Memory B cell (primary cell): Measurements from ENCODE around the gene EP400.

Experiments
- ATAC-seq: fragments of 150-1000 bp; cut with Tn5 transposase; 2 replicates; pipeline ENCODE4 v1.10.0; 2021; ENCODE audit warnings: low read depth, mild to moderate bottlenecking, moderate library complexity
- DNase-seq, 2 donors: peaks; one replicate each; pipeline ENCODE4 v3.0.0; 2022; ENCODE audit warnings: low spot score in 2 of 2
- H3K27ac Mint-ChIP-seq: one replicate; pipeline ENCODE4 v1.8.0; 2022; ENCODE audit warnings: mild to moderate bottlenecking, moderate library complexity, mixed read lengths
- H3K27me3 Mint-ChIP-seq: one replicate; pipeline ENCODE4 v1.8.0; 2022; ENCODE audit warnings: mixed read lengths
- H3K36me3 Mint-ChIP-seq: one replicate; pipeline ENCODE4 v1.8.0; 2022; ENCODE audit warnings: mild to moderate bottlenecking, mixed read lengths
- H3K4me1 Mint-ChIP-seq: one replicate; pipeline ENCODE4 v1.8.0; 2022; ENCODE audit warnings: mixed read lengths
- H3K4me3 Mint-ChIP-seq: one replicate; pipeline ENCODE4 v1.8.0; 2022; ENCODE audit warnings: mild to moderate bottlenecking, moderate library complexity, mixed read lengths
- H3K9me3 Mint-ChIP-seq: one replicate; pipeline ENCODE4 v1.8.0; 2022; ENCODE audit warnings: mixed read lengths

EP400 gene

GRCh38 chr12:131990066-131990979 lies 40.6 kb downstream of the EP400 start:
- no peak overlapping the region for H3K27ac Mint-ChIP-seq
- ATAC-seq (no peak), DNase-seq (no peak)
- H3K4me3 Mint-ChIP-seq: no peak overlapping the region
- no peaks in the 10 kb centered on the region for H3K9me3 Mint-ChIP-seq
- H3K27me3 Mint-ChIP-seq: no peaks in the 10 kb centered on the region
- no peaks in the 10 kb centered on the region for H3K4me1 Mint-ChIP-seq
- H3K36me3 Mint-ChIP-seq: peaks cover 58% of the 10 kb centered on the region

- H3K27me3 Mint-ChIP-seq: no peaks in the 10 kb centered on the region
- H3K9me3 Mint-ChIP-seq: no peaks in the 10 kb centered on the region
- H3K4me3 Mint-ChIP-seq: no peak overlapping the region
- peaks cover 58% of the 10 kb centered on the region for H3K36me3 Mint-ChIP-seq
- ATAC-seq: no peak
- no peak overlapping the region for H3K27ac Mint-ChIP-seq
- no peaks in the 10 kb centered on the region for H3K4me1 Mint-ChIP-seq
- no peak for DNase-seq
These were observed 41.2 kb downstream of the EP400 start for GRCh38 chr12:131990980-131991305.

GRCh38 chr12:131991816-131992430 lies 42.2 kb downstream of the EP400 start:
- H3K27ac Mint-ChIP-seq: no peak overlapping the region
- ATAC-seq (no peak), DNase-seq (no peak)
- H3K27me3 Mint-ChIP-seq: no peaks in the 10 kb centered on the region
- H3K4me1 Mint-ChIP-seq: no peaks in the 10 kb centered on the region
- no peak overlapping the region for H3K4me3 Mint-ChIP-seq
- peaks cover 58% of the 10 kb centered on the region for H3K36me3 Mint-ChIP-seq
- no peaks in the 10 kb centered on the region for H3K9me3 Mint-ChIP-seq

GRCh38 chr12:131994589-131994988 lies 44.8 kb downstream of the EP400 start:
- Mint-ChIP-seq H3K4me1 (no peaks in the 10 kb centered on the region), H3K4me3 (no peak overlapping the region), H3K27ac (no peak overlapping the region), H3K9me3 (no peaks in the 10 kb centered on the region), H3K27me3 (no peaks in the 10 kb centered on the region), H3K36me3 (peaks cover 47% of the 10 kb centered on the region)
- no peak for ATAC-seq
- DNase-seq: no peak

- no peak for ATAC-seq
- Mint-ChIP-seq H3K9me3 (no peaks in the 10 kb centered on the region), H3K36me3 (peaks cover 12% of the 10 kb centered on the region), H3K27ac (no peak overlapping the region), H3K27me3 (no peaks in the 10 kb centered on the region), H3K4me1 (peaks cover 3% of the 10 kb centered on the region), H3K4me3 (no peak overlapping the region)
- DNase-seq: no peak
These were observed 50.6 kb downstream of the EP400 start for GRCh38 chr12:132000286-132000872.

- Mint-ChIP-seq H3K4me3 (no peak overlapping the region), H3K9me3 (no peaks in the 10 kb centered on the region), H3K27me3 (no peaks in the 10 kb centered on the region), H3K27ac (no peak overlapping the region), H3K4me1 (peaks cover 6% of the 10 kb centered on the region), H3K36me3 (peaks cover 17% of the 10 kb centered on the region)
- DNase-seq (no peak), ATAC-seq (no peak)
These were observed 54.1 kb downstream of the EP400 start for GRCh38 chr12:132003846-132004245.

- no peaks in the 10 kb centered on the region for H3K27me3 Mint-ChIP-seq
- H3K27ac Mint-ChIP-seq: no peak overlapping the region
- H3K4me3 Mint-ChIP-seq: no peak overlapping the region
- peaks cover 15% of the 10 kb centered on the region for H3K36me3 Mint-ChIP-seq
- no peaks in the 10 kb centered on the region for H3K9me3 Mint-ChIP-seq
- no peak for ATAC-seq
- DNase-seq: no peak
- H3K4me1 Mint-ChIP-seq: peaks cover 6% of the 10 kb centered on the region
These were observed 55.2 kb downstream of the EP400 start for GRCh38 chr12:132004946-132005345.

GRCh38 chr12:132006056-132006680 lies 56.4 kb downstream of the EP400 start:
- peaks cover 6% of the 10 kb centered on the region for H3K4me1 Mint-ChIP-seq
- H3K27ac Mint-ChIP-seq: no peak overlapping the region
- DNase-seq (no peak), ATAC-seq (no peak)
- H3K4me3 Mint-ChIP-seq: no peak overlapping the region
- H3K36me3 Mint-ChIP-seq: peaks cover 14% of the 10 kb centered on the region
- H3K9me3 Mint-ChIP-seq: no peaks in the 10 kb centered on the region
- no peaks in the 10 kb centered on the region for H3K27me3 Mint-ChIP-seq

- DNase-seq (no peak), ATAC-seq (no peak)
- no peak overlapping the region for H3K4me3 Mint-ChIP-seq
- H3K27ac Mint-ChIP-seq: no peak overlapping the region
- no peaks in the 10 kb centered on the region for H3K27me3 Mint-ChIP-seq
- peaks cover 18% of the 10 kb centered on the region for H3K36me3 Mint-ChIP-seq
- H3K9me3 Mint-ChIP-seq: no peaks in the 10 kb centered on the region
- peaks cover 6% of the 10 kb centered on the region for H3K4me1 Mint-ChIP-seq
These were observed 57.3 kb downstream of the EP400 start for GRCh38 chr12:132007041-132007440.

GRCh38 chr12:132009336-132009859 lies 59.7 kb downstream of the EP400 start:
- H3K4me1 Mint-ChIP-seq: peaks cover 3% of the 10 kb centered on the region
- no peak overlapping the region for H3K4me3 Mint-ChIP-seq
- no peak for ATAC-seq
- no peak overlapping the region for H3K27ac Mint-ChIP-seq
- DNase-seq: no peak
- H3K36me3 Mint-ChIP-seq: peaks cover 28% of the 10 kb centered on the region
- H3K27me3 Mint-ChIP-seq: no peaks in the 10 kb centered on the region
- no peaks in the 10 kb centered on the region for H3K9me3 Mint-ChIP-seq

GRCh38 chr12:132012919-132013568 lies 63.3 kb downstream of the EP400 start:
- Mint-ChIP-seq H3K27ac (no peak overlapping the region), H3K4me1 (peaks cover 5% of the 10 kb centered on the region), H3K27me3 (no peaks in the 10 kb centered on the region), H3K4me3 (no peak overlapping the region), H3K36me3 (peaks cover 40% of the 10 kb centered on the region), H3K9me3 (no peaks in the 10 kb centered on the region)
- DNase-seq (no peak), ATAC-seq (no peak)

GRCh38 chr12:132014092-132014914 lies 64.6 kb downstream of the EP400 start:
- peaks cover 5% of the 10 kb centered on the region for H3K4me1 Mint-ChIP-seq
- H3K4me3 Mint-ChIP-seq: no peak overlapping the region
- DNase-seq (no peak), ATAC-seq (no peak)
- peaks cover 41% of the 10 kb centered on the region for H3K36me3 Mint-ChIP-seq
- H3K27me3 Mint-ChIP-seq: no peaks in the 10 kb centered on the region
- no peaks in the 10 kb centered on the region for H3K9me3 Mint-ChIP-seq
- H3K27ac Mint-ChIP-seq: no peak overlapping the region

GRCh38 chr12:132014915-132015280 lies 65.2 kb downstream of the EP400 start:
- Mint-ChIP-seq H3K4me1 (peaks cover 5% of the 10 kb centered on the region), H3K36me3 (peaks cover 46% of the 10 kb centered on the region), H3K27me3 (no peaks in the 10 kb centered on the region), H3K4me3 (no peak overlapping the region), H3K27ac (no peak overlapping the region), H3K9me3 (no peaks in the 10 kb centered on the region)
- no peak for DNase-seq
- ATAC-seq: no peak
